HG03060 (cell line): ENCODE results near the gene COG8.
"Not testable (repeated sequence)": the region's sequence is repeated elsewhere in the genome, so short reads cannot be mapped to it uniquely, and the experiment has no call there.

ENCODE experiments used
- ATAC-seq: cut with Tn5 transposase; IDR thresholded peaks from one replicate; pipeline ENCODE4 v1.9.1; 2021; ENCODE audit warnings: low read depth, moderate number of reproducible peaks; ENCODE audit not compliant: unreplicated experiment

COG8 gene

GRCh38 chr16:69339289-69340094 lies at the start of gene COG8, which contains the start of gene NIP7:
COG8 (minus strand) TSS chr16:69339564; CDS start chr16:69339552, 12 bp downstream.
NIP7 (plus strand) TSS chr16:69339772; CDS start chr16:69339830, 58 bp downstream.
- ATAC-seq, result peak; percentile 80

- ATAC-seq, result no peak
Observed at GRCh38 chr16:69386596-69386995, 47.2 kb upstream of the COG8 start.

GRCh38 chr16:69384974-69385373 lies 45.6 kb upstream of the COG8 start:
- no peak for ATAC-seq

- no peak for ATAC-seq
Observed at GRCh38 chr16:69382421-69382820, 43.1 kb upstream of the COG8 start.

GRCh38 chr16:69381231-69381630 lies 41.9 kb upstream of the COG8 start:
- no peak for ATAC-seq

- no peak for ATAC-seq
Observed at GRCh38 chr16:69378760-69379159, 39.4 kb upstream of the COG8 start.

- no peak for ATAC-seq
Observed at GRCh38 chr16:69378036-69378435, 38.7 kb upstream of the COG8 start.

- ATAC-seq, result no peak
Observed at GRCh38 chr16:69376393-69377059, 37.2 kb upstream of the COG8 start.

GRCh38 chr16:69373019-69373418 lies 33.7 kb upstream of the COG8 start:
- no peak for ATAC-seq

GRCh38 chr16:69371564-69371963 lies 32.2 kb upstream of the COG8 start:
- no peak for ATAC-seq

GRCh38 chr16:69368866-69369265 lies 29.5 kb upstream of the COG8 start:
- no peak for ATAC-seq

GRCh38 chr16:69367980-69368379 lies 28.6 kb upstream of the COG8 start:
- ATAC-seq, result no peak

- ATAC-seq, result no peak
Observed at GRCh38 chr16:69366431-69366830, 27.1 kb upstream of the COG8 start.

GRCh38 chr16:69365901-69366300 lies 26.5 kb upstream of the COG8 start:
- ATAC-seq, result no peak

GRCh38 chr16:69364088-69364487 lies 24.7 kb upstream of the COG8 start:
- ATAC-seq, result no peak

- no peak for ATAC-seq
Observed at GRCh38 chr16:69363281-69363717, 23.9 kb upstream of the COG8 start.

- ATAC-seq, result not testable (repeated sequence)
Observed at GRCh38 chr16:69360070-69360469, 20.7 kb upstream of the COG8 start.

- ATAC-seq, result no peak
Observed at GRCh38 chr16:69351309-69352027, 12.1 kb upstream of the COG8 start, which contains the start of gene TMED6. TMED6 (minus strand) TSS chr16:69351786; CDS start chr16:69351753, 33 bp downstream.

GRCh38 chr16:69350536-69351133 lies 11.3 kb upstream of the COG8 start:
- no peak for ATAC-seq

GRCh38 chr16:69349536-69349935 lies 10.2 kb upstream of the COG8 start:
- ATAC-seq, result no peak

- no peak for ATAC-seq
Observed at GRCh38 chr16:69348222-69348621, 8.9 kb upstream of the COG8 start.
